SH-SY5Y (cell line): Measurements from ENCODE around the gene HMCN1.

Source experiments
- GATA2 ChIP-seq: IDR thresholded peaks from 2 replicates; pipeline ENCODE4 v1.6.1; 2011; ENCODE audit warnings: mild to moderate bottlenecking, low read depth, low read length
- GATA3 ChIP-seq: IDR thresholded peaks from 2 replicates; pipeline ENCODE4 v1.6.1; 2011; ENCODE audit warnings: low read depth, mild to moderate bottlenecking, low read length, moderate library complexity

- TF ChIP-seq GATA2, result no peak
- TF ChIP-seq GATA3, result no peak
These were observed 453.9 kb downstream of the HMCN1 start for GRCh38 chr1:186188004-186188539.
